ENCODE data around the gene DICER1.

Gene DICER1

DNA sequence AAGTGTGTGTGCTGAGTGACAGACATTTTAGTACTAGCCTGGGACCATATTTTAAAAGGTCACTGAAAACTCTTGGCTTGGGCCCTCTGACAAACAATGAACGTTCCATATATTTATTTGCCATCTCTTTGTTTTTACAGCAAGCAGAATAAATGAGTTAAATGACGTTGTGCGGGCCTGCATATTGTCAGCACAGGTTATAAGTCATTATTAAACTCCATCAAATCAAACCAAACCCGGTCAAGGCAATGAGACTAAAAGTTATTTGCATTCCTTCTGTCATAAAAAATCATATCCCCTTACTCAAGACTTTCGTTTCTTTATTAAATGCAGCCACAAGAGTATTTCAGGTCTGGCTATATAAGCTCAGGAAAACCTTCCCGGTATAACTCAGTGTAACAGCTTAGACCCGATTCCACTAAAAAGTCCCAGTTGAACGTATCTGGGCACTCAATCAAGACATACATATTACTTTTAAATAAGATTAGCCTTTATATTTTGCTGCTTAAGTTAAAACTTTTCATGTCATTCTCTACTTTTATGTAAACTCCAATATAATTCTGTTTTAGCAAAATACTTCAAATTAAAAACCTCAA, 84.9 kb downstream of the DICER1 start:
- H3K9ac ChIP-seq: no peak overlapping the region
- no peak overlapping the region for H3K4me3 ChIP-seq (IDR thresholded peaks at IDR 0.05; ENCODE audit: insufficient read depth, low read depth, low read length)
- no peaks in the 10 kb centered on the region for H4K20me1 ChIP-seq (ENCODE audit: insufficient read depth)
- H2AFZ ChIP-seq (ENCODE audit: low read depth): no peak overlapping the region
- no peaks in the 10 kb centered on the region for H3K27me3 ChIP-seq (ENCODE audit: insufficient read depth, low read depth)
- H3K79me2 ChIP-seq (ENCODE audit: insufficient read depth, low read depth): no peaks in the 10 kb centered on the region
- no peaks in the 10 kb centered on the region for H3K36me3 ChIP-seq (ENCODE audit: insufficient read depth)
- H3K4me1 ChIP-seq (ENCODE audit: low read depth, poor library complexity, severe bottlenecking): no peaks in the 10 kb centered on the region
- TF ChIP-seq, protein P1, sequence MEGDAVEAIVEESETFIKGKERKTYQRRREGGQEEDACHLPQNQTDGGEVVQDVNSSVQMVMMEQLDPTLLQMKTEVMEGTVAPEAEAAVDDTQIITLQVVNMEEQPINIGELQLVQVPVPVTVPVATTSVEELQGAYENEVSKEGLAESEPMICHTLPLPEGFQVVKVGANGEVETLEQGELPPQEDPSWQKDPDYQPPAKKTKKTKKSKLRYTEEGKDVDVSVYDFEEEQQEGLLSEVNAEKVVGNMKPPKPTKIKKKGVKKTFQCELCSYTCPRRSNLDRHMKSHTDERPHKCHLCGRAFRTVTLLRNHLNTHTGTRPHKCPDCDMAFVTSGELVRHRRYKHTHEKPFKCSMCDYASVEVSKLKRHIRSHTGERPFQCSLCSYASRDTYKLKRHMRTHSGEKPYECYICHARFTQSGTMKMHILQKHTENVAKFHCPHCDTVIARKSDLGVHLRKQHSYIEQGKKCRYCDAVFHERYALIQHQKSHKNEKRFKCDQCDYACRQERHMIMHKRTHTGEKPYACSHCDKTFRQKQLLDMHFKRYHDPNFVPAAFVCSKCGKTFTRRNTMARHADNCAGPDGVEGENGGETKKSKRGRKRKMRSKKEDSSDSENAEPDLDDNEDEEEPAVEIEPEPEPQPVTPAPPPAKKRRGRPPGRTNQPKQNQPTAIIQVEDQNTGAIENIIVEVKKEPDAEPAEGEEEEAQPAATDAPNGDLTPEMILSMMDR (conservative IDR thresholded peaks at IDR 0.05; ENCODE audit: low read depth, low read length): no peak
- H3K27ac ChIP-seq: no peak overlapping the region
- H3K4me2 ChIP-seq: no peak overlapping the region

- H3K9ac ChIP-seq: no peak overlapping the region
- no peak overlapping the region for H2AFZ ChIP-seq (ENCODE audit: low read depth)
- no peak overlapping the region for H3K4me2 ChIP-seq
- no peak overlapping the region for H3K4me3 ChIP-seq (IDR thresholded peaks at IDR 0.05; ENCODE audit: insufficient read depth, low read depth, low read length)
- no peaks in the 10 kb centered on the region for H3K79me2 ChIP-seq (ENCODE audit: insufficient read depth, low read depth)
- H4K20me1 ChIP-seq (ENCODE audit: insufficient read depth): no peaks in the 10 kb centered on the region
- H3K36me3 ChIP-seq (ENCODE audit: insufficient read depth): no peaks in the 10 kb centered on the region
- no peaks in the 10 kb centered on the region for H3K27me3 ChIP-seq (ENCODE audit: insufficient read depth, low read depth)
- no peaks in the 10 kb centered on the region for H3K4me1 ChIP-seq (ENCODE audit: low read depth, poor library complexity, severe bottlenecking)
- H3K27ac ChIP-seq: no peak overlapping the region
- TF ChIP-seq, protein P1 (conservative IDR thresholded peaks at IDR 0.05; ENCODE audit: low read depth, low read length): no peak
Observed at GRCh38 chr14:95071649-95072280, 85.6 kb downstream of the DICER1 start.

DNA sequence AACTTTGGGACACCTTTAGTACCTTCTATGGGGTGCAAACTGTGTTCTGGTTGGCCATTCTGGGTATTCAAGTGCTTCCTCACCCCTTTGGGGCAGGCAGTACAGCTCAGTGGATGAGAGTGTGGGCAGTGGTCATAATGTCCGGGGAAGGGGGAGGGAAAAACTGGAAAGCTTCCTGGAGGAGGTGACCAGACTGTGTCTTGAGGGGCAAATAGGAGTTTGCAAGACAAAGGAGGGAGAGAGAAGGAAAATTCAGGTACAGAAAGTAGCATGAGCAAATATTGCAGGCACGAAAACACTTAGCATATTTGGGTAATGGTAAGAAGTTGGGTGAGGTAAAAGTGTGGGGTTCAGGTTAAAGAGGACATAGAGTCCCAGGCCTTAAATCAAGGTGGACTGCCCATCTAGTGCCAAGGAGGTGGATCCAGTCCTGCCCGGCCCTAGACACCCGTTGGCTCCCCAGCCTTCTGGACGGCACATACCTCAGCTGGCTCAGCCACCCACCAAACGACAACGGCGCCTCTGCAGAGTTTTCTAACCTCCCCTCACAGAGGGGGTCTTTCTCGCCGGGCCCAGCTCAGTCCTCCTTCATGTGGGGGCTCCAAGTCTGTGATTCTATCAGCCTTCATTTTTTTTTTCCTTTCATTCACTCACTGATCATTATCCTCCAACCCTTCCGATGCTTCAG, 86.4 kb downstream of the DICER1 start:
- Histone ChIP-seq H3K4me2 (no peak overlapping the region), H4K20me1 (ENCODE audit: insufficient read depth) (no peaks in the 10 kb centered on the region), H3K36me3 (ENCODE audit: insufficient read depth) (no peaks in the 10 kb centered on the region), H3K9ac (no peak overlapping the region), H3K27me3 (ENCODE audit: insufficient read depth, low read depth) (no peaks in the 10 kb centered on the region), H3K4me1 (ENCODE audit: low read depth, poor library complexity, severe bottlenecking) (no peaks in the 10 kb centered on the region), H3K27ac (no peak overlapping the region), H3K79me2 (ENCODE audit: insufficient read depth, low read depth) (no peaks in the 10 kb centered on the region), H3K4me3 (IDR thresholded peaks at IDR 0.05; ENCODE audit: insufficient read depth, low read depth, low read length) (no peak overlapping the region), H2AFZ (ENCODE audit: low read depth) (no peak overlapping the region)
- TF ChIP-seq, protein P1 (conservative IDR thresholded peaks at IDR 0.05; ENCODE audit: low read depth, low read length): no peak

DNA sequence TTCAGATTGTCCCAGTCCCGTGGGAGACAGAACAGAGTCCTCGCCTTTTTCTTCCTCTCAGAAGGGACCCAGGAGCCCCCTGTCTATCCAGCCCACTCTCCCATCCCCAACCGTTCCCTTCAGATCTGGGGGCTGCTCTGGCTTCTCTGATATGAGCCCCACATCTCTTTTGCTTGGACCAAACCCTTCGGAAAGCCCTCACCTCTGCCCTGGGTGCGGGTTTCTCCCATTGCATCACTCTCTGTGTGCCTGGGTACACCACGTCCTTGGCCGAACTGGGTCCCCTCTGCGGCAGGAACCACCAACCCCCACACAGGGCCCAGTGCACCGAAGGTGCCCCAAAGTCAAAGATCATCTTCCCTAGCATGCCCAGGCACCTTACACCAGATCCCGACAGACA, 87.8 kb downstream of the DICER1 start:
- Histone ChIP-seq H3K4me1 (ENCODE audit: low read depth, poor library complexity, severe bottlenecking) (no peaks in the 10 kb centered on the region), H3K27me3 (ENCODE audit: insufficient read depth, low read depth) (no peaks in the 10 kb centered on the region), H3K27ac (no peak overlapping the region), H2AFZ (ENCODE audit: low read depth) (no peak overlapping the region), H4K20me1 (ENCODE audit: insufficient read depth) (no peaks in the 10 kb centered on the region), H3K4me3 (IDR thresholded peaks at IDR 0.05; ENCODE audit: insufficient read depth, low read depth, low read length) (no peak overlapping the region), H3K79me2 (ENCODE audit: insufficient read depth, low read depth) (no peaks in the 10 kb centered on the region), H3K4me2 (no peak overlapping the region), H3K36me3 (ENCODE audit: insufficient read depth) (no peaks in the 10 kb centered on the region), H3K9ac (no peak overlapping the region)
- TF ChIP-seq, protein P1 (conservative IDR thresholded peaks at IDR 0.05; ENCODE audit: low read depth, low read length): no peak

All from KMS-11 (cell line).